Upper lobe of left lung (tissue), 6 donors: ENCODE results near the gene NPTN. TPM values are rescaled to one million over a fixed set of nuclear protein-coding genes. Genes with fewer than 3 reads are reported as not detected.

Experiments
- ATAC-seq, 2 donors: fragments of 200-7000 bp; cut with Tn5 transposase; one replicate each; pipeline ENCODE4 v1.9.1; 2022; ENCODE audit warnings: mild to moderate bottlenecking in 2 of 2, moderate library complexity in 2 of 2; ENCODE audit not compliant: low FRiP score in 2 of 2
- DNase-seq, 2 donors: peaks; one replicate each; pipeline ENCODE4 v3.0.0-alpha.2; 2019 to 2020
- H3K27ac ChIP-seq, 4 donors: fragments of 200-600 bp; sonication (generic); one replicate each; pipeline ENCODE4 v1.5.1; 2016 to 2019
- H3K27me3 ChIP-seq, 4 donors: fragments of 200-600 bp; sonication (generic); one replicate each; pipeline ENCODE4 v1.5.1; 2017 to 2019
- H3K36me3 ChIP-seq, 4 donors: fragments of 200-600 bp; sonication (generic); one replicate each; pipeline ENCODE4 v1.5.1; 2016 to 2019
- H3K4me1 ChIP-seq, 4 donors: fragments of 200-600 bp; sonication (generic); one replicate each; pipeline ENCODE4 v1.5.1; 2018 to 2019
- H3K4me3 ChIP-seq, 4 donors: fragments of 200-600 bp; sonication (generic); one replicate each; pipeline ENCODE4 v1.5.1; 2017 to 2019; ENCODE audit warnings: mild to moderate bottlenecking in 2 of 4, moderate library complexity in 1 of 4
- H3K9me3 ChIP-seq, 4 donors: fragments of 200-600 bp; sonication (generic); one replicate each; pipeline ENCODE4 v1.5.1; 2018 to 2019
- EP300 ChIP-seq, 4 donors: sonication (generic); formaldehyde crosslinking; IDR thresholded peaks; one replicate each; pipeline ENCODE4 v1.5.1; 2017; ENCODE audit warnings: antibody characterized with exemption in 4 of 4, control low read depth in 2 of 4
- POLR2A ChIP-seq, 4 donors: fragments of 450-650 bp; IDR thresholded peaks; one replicate each; pipeline ENCODE4 v1.5.1; 2016 to 2017; ENCODE audit warnings: antibody characterized with exemption in 4 of 4, mild to moderate bottlenecking in 2 of 4
- POLR2AphosphoS5 ChIP-seq, 2 donors: sonication (generic); formaldehyde crosslinking; IDR thresholded peaks; one replicate each; pipeline ENCODE4 v1.5.1; 2017; ENCODE audit warnings: antibody characterized with exemption in 2 of 2
- WGBS, 2 donors: methylation state at CpG; one replicate each; pipeline ENCODE4 v1.1.5; 2017 to 2018; 5-methylcytosine and 5-hydroxymethylcytosine counted together
- total RNA-seq, 6 donors: library from RNA; depleted of rRNA in 4 of 6; stranded (reverse); fragments of >200 nt in 4 of 6; gene quantifications; one replicate each; pipeline versions ENCODE4 v1.1.0 to v1.2.1, GENCODE V29; 2016 to 2021
- TF ChIP-seq, protein P1 (sequence below), 6 experiments: fragments of 450-650 bp in 4 of 6; fragments of 200-600 bp in 2 of 6; sonication (generic) in 2 of 6; IDR thresholded peaks; one replicate each; pipeline ENCODE4 v1.5.1; 2016 to 2019; ENCODE audit warnings: antibody characterized with exemption in 6 of 6
- donor health status: DM: no; HTN: no; CAD: no; lungs with moderate emphysema.
- donor health status: DM: no; HTN: yes; CAD: no; lungs with severe emphysema.

Gene NPTN
- total RNA-seq, 6 donors from 2014 or later, result 70.2 to 151 (median 108) TPM

DNA sequence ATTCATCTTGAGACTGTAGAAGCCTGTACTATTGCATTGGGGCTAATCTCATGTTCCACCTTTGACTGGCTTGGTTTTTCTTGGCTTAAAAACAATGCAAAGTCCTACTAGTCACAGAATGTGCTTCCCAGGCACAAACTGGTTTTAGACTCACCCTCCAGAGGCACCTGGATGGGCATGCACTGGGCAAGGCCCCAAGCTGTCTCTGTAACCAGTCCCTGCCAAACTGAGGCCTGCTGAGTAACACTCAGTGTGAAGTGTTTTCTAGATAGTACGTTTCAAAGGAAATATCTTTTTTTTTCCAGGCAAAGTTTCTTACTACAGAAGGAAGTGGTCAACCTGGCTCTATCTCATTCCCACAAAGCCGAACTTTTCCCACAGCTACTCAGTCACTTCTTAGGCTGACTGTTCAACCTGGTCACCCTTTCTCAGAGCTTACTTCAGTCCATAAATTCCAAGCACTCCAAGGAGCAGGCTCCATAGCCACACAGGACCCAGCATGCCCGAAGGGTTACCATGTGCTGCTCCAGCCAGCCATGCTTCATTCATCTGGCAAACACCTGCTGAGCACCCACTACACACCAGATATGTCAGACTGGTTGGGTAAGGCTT lies 57.4 kb downstream of the NPTN start:
- Histone ChIP-seq H3K27ac (peak overlapping the region in 3 of 4 donors; percentile 23 to 57 (median 54)), H3K36me3 (peaks cover 0 to 79% (median 19%) of the 10 kb centered on the region in 4 donors), H3K27me3 (no peaks in the 10 kb centered on the region), H3K4me1 (peaks cover 25 to 30% (median 30%) of the 10 kb centered on the region in 4 donors), H3K4me3 (no peak overlapping the region), H3K9me3 (no peaks in the 10 kb centered on the region)
- ATAC-seq (peak in 1 of 2 donors; percentile 71), DNase-seq (peak in 1 of 2 donors; percentile 67)
- 36 to 81% methylated on average over 3 of the region's 3 CpGs for WGBS, 2 donors
- TF ChIP-seq EP300 (IDR thresholded peaks at IDR 0.05) (no peak), POLR2AphosphoS5 (IDR thresholded peaks at IDR 0.05) (no peak), POLR2A (IDR thresholded peaks at IDR 0.05) (no peak)
- TF ChIP-seq, protein P1, sequence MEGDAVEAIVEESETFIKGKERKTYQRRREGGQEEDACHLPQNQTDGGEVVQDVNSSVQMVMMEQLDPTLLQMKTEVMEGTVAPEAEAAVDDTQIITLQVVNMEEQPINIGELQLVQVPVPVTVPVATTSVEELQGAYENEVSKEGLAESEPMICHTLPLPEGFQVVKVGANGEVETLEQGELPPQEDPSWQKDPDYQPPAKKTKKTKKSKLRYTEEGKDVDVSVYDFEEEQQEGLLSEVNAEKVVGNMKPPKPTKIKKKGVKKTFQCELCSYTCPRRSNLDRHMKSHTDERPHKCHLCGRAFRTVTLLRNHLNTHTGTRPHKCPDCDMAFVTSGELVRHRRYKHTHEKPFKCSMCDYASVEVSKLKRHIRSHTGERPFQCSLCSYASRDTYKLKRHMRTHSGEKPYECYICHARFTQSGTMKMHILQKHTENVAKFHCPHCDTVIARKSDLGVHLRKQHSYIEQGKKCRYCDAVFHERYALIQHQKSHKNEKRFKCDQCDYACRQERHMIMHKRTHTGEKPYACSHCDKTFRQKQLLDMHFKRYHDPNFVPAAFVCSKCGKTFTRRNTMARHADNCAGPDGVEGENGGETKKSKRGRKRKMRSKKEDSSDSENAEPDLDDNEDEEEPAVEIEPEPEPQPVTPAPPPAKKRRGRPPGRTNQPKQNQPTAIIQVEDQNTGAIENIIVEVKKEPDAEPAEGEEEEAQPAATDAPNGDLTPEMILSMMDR (IDR thresholded peaks at IDR 0.05), result no peak

DNA sequence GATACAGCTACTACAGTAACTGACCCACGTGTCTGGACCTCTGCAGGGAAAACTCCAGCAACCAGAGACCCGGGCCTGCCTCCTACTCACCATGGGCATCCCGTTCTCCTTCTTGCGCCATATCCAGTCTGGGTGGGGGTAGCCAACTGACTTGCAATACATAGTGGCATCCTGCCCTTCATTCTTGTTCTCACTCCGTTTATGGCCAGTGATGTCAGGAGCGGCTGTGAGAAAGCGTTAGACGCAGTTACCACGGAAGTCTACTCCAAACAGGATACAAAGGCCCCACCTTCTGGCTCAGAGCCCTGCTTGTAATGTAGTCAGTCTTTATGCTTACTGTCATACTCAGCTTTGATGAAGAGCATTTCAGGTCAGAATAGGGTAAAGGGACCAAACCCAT lies 59.6 kb downstream of the NPTN start:
- H3K4me1 ChIP-seq, result peaks cover 25 to 36% (median 32%) of the 10 kb centered on the region in 4 donors
- no peaks in the 10 kb centered on the region for H3K27me3 ChIP-seq
- TF ChIP-seq POLR2AphosphoS5 (IDR thresholded peaks at IDR 0.05), result peak; percentile 21 to 77
- TF ChIP-seq POLR2A (IDR thresholded peaks at IDR 0.05), result no peak
- TF ChIP-seq, protein P1 (IDR thresholded peaks at IDR 0.05), result no peak
- peak in 1 of 4 donors; percentile 42 for TF ChIP-seq EP300 (IDR thresholded peaks at IDR 0.05)
- DNase-seq, result peak in 1 of 2 donors; percentile 49
- WGBS, 2 donors, result 34 to 52% methylated on average over 5 to 9 of the region's 9 CpGs
- no peak overlapping the region for H3K4me3 ChIP-seq
- H3K27ac ChIP-seq, result peak overlapping the region in 2 of 4 donors; percentile 44 to 57
- ATAC-seq, result peak in 1 of 2 donors; percentile 73
- no peaks in the 10 kb centered on the region for H3K9me3 ChIP-seq
- peaks cover 8 to 83% (median 32%) of the 10 kb centered on the region in 4 donors for H3K36me3 ChIP-seq

DNA sequence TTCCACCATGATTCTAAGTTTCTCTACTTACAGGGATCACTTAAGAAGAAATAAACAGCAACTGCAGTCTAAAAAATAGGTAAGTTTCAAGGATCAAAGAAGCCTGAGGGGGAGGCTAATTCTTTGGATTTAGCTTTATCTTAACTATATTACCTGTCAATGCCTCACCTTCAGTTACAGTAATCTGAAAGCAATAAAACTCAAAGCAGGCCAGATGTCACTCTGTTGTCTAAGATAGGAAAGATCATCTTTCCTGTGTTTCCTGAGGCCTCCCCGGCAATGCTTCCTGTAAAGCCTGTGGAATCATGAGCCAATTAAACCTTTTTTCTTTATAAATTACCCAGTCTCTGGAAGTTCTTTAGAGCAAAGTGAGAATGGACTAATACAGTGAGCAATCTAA lies 60.2 kb downstream of the NPTN start:
- Histone ChIP-seq H3K4me1 (peaks cover 25 to 36% (median 32%) of the 10 kb centered on the region in 4 donors), H3K4me3 (no peak overlapping the region), H3K27ac (peak overlapping the region in 3 of 4 donors; percentile 44 to 55 (median 46)), H3K9me3 (no peaks in the 10 kb centered on the region), H3K36me3 (peaks cover 8 to 83% (median 36%) of the 10 kb centered on the region in 4 donors), H3K27me3 (no peaks in the 10 kb centered on the region)
- DNase-seq (no peak), ATAC-seq (no peak)
- TF ChIP-seq POLR2A (IDR thresholded peaks at IDR 0.05) (no peak), EP300 (IDR thresholded peaks at IDR 0.05) (no peak), POLR2AphosphoS5 (IDR thresholded peaks at IDR 0.05) (no peak)
- 61 to 67% methylated on average over 1 of the region's 1 CpG for WGBS, 2 donors

DNA sequence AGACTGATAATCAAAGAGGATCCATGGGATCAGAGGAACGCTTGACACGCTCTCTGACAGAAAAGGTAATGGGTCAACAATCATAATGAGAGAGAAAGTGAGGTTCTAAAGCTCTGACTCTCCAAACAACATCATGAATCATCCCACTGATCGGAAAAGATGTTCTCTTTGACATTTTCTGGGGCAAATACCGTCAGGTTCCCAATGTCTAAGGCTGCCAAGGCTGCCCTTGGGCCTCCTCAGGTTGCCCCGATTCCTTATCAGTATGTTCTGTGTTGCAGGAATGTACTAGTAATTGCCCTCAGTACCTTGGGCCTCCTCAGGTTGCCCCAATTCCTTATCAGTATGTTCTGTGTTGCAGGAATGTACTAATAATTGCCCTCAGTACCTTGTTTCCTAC lies 60.9 kb downstream of the NPTN start:
- peaks cover 8 to 85% (median 39%) of the 10 kb centered on the region in 4 donors for H3K36me3 ChIP-seq
- TF ChIP-seq, protein P1 (IDR thresholded peaks at IDR 0.05), result no peak
- ATAC-seq, result no peak
- no peaks in the 10 kb centered on the region for H3K27me3 ChIP-seq
- 66 to 82% methylated on average over 5 of the region's 5 CpGs for WGBS, 2 donors
- peaks cover 25 to 36% (median 32%) of the 10 kb centered on the region in 4 donors for H3K4me1 ChIP-seq
- H3K4me3 ChIP-seq, result no peak overlapping the region
- peak overlapping the region in 3 of 4 donors; percentile 44 to 55 (median 46) for H3K27ac ChIP-seq
- no peak for DNase-seq
- H3K9me3 ChIP-seq, result no peaks in the 10 kb centered on the region

DNA sequence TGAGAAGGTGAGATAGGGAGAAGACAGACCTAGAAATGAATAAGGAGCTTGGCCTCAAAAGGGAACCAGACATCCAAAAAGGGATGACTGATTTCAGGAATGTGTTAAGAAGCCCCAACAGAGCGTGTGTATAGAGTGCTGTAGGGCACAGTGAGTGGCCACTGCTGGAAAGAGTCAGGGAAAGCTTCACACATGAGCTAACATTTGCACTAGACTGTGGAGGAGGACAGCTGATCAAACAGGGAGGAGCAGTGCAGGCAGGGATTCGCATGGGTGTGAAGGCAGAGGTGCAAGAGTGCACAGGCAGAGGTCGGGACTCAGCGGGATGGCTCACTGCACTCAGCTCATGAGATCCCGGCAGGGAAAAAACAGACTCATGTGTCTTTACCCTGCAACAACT lies 61.8 kb downstream of the NPTN start:
- DNase-seq, result no peak

More for the DNA sequence above, 61.8 kb downstream of the NPTN start:
- peak overlapping the region in 1 of 4 donors; percentile 55 for H3K27ac ChIP-seq
- no peak overlapping the region for H3K4me3 ChIP-seq
- peaks cover 8 to 84% (median 37%) of the 10 kb centered on the region in 4 donors for H3K36me3 ChIP-seq
- no peak for ATAC-seq
- H3K9me3 ChIP-seq, result no peaks in the 10 kb centered on the region
- peaks cover 24 to 36% (median 32%) of the 10 kb centered on the region in 4 donors for H3K4me1 ChIP-seq
- WGBS, 2 donors, result 81 to 86% methylated on average over 5 of the region's 5 CpGs
- no peaks in the 10 kb centered on the region for H3K27me3 ChIP-seq
- TF ChIP-seq EP300 (IDR thresholded peaks at IDR 0.05), result no peak
- no peak for TF ChIP-seq POLR2AphosphoS5 (IDR thresholded peaks at IDR 0.05)
- no peak for TF ChIP-seq POLR2A (IDR thresholded peaks at IDR 0.05)
- TF ChIP-seq, protein P1 (IDR thresholded peaks at IDR 0.05), result no peak
